ENCODE data around the gene UTP25.

UTP25 gene

DNA sequence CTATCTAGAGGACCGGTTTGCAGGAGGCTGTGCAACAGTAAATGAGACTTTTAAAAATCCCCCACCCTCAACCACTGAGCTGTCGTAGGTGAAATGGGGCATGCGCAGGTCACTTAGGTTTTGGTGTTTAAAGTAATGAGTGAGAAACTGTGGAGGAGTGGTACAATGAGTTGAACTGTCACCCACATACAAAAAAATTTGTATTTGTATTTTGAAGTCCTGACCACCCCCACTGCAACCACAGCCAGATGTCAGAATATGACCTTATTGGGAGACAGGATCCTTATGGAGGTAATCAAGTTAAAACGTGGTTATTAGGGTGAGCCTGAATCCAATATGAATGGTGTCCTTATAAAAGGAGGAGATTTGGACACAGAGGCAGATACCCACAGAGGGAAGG, 20.3 kb upstream of the UTP25 start:
- no peak for TF ChIP-seq ZFX (IDR thresholded peaks at IDR 0.05)
- TF ChIP-seq, protein P1, sequence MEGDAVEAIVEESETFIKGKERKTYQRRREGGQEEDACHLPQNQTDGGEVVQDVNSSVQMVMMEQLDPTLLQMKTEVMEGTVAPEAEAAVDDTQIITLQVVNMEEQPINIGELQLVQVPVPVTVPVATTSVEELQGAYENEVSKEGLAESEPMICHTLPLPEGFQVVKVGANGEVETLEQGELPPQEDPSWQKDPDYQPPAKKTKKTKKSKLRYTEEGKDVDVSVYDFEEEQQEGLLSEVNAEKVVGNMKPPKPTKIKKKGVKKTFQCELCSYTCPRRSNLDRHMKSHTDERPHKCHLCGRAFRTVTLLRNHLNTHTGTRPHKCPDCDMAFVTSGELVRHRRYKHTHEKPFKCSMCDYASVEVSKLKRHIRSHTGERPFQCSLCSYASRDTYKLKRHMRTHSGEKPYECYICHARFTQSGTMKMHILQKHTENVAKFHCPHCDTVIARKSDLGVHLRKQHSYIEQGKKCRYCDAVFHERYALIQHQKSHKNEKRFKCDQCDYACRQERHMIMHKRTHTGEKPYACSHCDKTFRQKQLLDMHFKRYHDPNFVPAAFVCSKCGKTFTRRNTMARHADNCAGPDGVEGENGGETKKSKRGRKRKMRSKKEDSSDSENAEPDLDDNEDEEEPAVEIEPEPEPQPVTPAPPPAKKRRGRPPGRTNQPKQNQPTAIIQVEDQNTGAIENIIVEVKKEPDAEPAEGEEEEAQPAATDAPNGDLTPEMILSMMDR (conservative IDR thresholded peaks at IDR 0.05): no peak
- H3K27ac ChIP-seq: no peak overlapping the region

DNA sequence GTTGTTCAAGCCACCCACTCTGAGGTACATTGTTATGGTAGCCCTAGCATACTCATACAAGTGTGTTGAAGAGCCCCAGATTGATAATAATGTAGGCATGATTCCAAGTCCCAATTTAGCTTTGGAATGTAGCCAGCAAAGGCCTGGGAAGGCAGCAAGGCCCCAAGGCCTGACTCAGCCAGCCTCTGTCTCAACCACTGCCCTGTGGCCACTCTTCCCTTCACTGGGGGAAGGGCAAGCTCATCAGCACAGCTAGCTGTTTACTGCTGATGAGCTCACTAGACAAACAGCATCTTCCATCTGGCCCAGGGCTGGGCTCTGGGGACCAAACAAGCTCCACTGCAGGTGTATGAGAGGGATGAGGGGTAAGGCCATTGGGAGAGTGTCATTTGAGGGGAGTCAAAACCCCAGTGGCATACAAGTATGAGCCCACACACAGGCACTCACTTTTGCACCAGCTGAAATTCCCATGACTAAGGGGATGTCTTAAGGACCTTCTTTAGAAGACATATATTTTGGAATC, 19.7 kb upstream of the UTP25 start:
- TF ChIP-seq, protein P1 (conservative IDR thresholded peaks at IDR 0.05): no peak
- TF ChIP-seq ZFX (IDR thresholded peaks at IDR 0.05): no peak
- no peak overlapping the region for H3K27ac ChIP-seq

DNA sequence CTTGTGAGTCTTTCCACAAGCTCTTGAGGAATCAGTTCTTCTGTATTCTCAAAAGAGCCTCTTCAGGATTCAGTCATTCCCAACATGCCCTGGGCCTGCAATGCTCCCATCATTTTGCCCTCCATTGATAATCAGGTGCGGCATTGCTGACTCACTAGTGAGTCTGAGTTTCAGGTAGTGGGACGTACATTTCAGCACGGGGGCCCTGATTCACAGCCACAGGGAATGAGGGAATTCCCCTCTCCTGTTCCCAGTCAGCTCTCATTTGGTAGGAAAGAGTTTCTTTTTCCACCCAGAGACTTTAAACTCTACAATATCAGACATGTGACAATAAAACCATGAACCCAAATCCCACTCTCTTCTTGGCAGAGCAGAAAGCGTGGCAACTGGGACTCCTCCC, 18.2 kb upstream of the UTP25 start:
- TF ChIP-seq ZFX (IDR thresholded peaks at IDR 0.05): no peak

DNA sequence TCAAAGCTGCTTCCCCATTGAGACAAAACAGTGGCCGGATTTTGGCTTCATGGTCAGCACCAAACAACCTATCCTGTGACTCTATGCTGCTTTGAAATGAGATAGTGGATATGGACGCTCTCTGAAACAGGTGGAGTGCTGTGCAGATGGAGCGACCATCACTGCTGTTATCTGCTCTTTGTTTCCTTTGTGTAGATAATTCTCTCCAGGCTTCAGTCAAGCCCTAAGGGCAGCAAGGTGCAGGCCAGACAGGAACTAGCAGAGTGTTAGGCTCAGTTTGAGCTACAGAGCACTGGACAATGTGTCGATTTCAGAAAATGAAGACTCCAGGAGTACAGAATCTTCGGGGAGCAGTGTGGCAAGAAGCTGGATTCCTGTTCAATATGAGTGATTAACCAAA, 17.0 kb upstream of the UTP25 start:
- no peak for TF ChIP-seq ZFX (IDR thresholded peaks at IDR 0.05)
- TF ChIP-seq, protein P1 (conservative IDR thresholded peaks at IDR 0.05): no peak

More for the DNA sequence above, 18.2 kb upstream of the UTP25 start:
- H3K27ac ChIP-seq: no peak overlapping the region

DNA sequence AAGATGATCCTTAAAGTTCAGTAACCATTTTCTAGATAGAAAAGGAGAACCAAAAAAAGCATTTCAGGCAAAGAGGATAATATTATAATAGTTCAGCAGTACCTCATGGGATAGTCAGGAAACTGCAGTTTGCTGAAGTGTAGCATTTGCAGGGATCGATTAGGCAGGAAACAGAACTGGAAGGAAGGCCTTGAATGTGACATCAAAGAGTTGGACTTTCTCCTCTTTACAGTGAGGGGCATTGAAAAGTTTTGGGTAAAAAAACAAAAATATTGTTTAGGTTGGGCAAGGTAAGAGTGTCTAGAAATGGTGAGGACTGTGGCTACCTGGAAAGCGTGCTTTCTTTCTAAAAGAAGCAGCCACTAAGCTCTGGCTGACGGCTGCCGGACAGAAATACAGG, 13.9 kb upstream of the UTP25 start:
- no peak for TF ChIP-seq ZFX (IDR thresholded peaks at IDR 0.05)
- TF ChIP-seq, protein P1 (conservative IDR thresholded peaks at IDR 0.05): no peak
- H3K27ac ChIP-seq: no peak overlapping the region

More for the DNA sequence above, 17.0 kb upstream of the UTP25 start:
- H3K27ac ChIP-seq: no peak overlapping the region

DNA sequence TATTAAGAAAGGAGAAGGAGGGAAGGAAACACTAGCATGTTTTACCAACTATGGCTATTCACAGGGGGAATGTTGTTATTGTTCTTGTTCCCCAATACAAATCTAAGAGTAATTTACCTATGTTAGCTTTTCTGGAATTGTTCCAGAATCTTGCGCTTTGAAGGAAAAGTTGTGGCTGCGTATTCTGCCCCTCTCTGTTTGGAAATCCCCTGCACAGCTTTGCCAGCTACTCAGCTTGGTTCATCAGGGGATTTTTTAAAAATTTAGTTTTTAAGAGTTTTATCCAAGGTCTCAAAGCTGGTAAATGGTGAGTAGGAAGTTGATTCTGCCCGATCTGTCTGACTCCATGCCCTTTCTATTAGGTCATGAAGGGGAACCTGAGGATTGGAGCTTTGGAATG, 12.3 kb upstream of the UTP25 start:
- no peak overlapping the region for H3K27ac ChIP-seq
- TF ChIP-seq, protein P1 (conservative IDR thresholded peaks at IDR 0.05): no peak
- no peak for TF ChIP-seq ZFX (IDR thresholded peaks at IDR 0.05)

DNA sequence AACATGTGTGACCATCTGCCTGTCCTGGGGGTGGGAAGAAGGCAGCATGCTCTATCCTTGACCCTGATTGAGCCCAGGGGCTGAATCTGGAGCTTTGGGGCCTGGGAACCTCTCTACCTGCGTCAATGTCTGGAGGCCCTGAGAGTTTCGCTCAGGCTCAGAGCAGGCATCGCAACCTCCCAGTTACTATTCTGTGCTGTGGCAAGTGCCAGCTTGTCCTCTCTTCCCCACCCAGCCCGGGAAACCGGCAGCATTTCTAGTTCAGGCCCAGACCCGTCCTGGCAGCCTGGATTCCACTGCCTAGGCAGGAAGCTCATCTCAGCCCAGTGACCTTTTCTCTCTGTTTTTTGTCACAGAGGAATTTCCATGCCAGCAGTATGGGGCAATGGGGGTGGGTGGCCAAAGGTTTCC, 11.8 kb upstream of the UTP25 start:
- H3K27ac ChIP-seq: no peak overlapping the region
- no peak for TF ChIP-seq ZFX (IDR thresholded peaks at IDR 0.05)
- TF ChIP-seq, protein P1 (conservative IDR thresholded peaks at IDR 0.05): no peak

DNA sequence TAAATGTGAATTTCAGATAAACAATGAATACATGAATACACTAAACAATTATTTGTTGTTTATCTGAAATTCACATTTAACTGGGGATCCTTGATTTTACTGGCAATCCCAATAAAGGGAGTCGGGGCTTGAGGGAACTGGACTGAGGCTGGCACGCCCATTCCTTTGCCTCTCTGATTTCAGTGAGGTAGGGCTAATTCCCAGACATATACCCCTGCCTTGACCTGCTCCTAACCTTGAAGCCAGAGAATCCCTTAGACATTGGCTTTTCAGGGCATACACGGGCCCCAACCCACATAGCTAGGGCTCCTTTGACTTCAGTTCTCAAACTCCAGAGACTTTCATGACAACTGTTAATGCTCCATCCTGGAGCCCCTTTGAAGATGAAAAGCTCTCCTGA, 10.8 kb upstream of the UTP25 start:
- TF ChIP-seq ZFX (IDR thresholded peaks at IDR 0.05): no peak
- H3K27ac ChIP-seq: no peak overlapping the region

All from C4-2B (cell line).